ENCODE results near the gene KRTAP5-3.

The KRTAP5-3 gene

DNA sequence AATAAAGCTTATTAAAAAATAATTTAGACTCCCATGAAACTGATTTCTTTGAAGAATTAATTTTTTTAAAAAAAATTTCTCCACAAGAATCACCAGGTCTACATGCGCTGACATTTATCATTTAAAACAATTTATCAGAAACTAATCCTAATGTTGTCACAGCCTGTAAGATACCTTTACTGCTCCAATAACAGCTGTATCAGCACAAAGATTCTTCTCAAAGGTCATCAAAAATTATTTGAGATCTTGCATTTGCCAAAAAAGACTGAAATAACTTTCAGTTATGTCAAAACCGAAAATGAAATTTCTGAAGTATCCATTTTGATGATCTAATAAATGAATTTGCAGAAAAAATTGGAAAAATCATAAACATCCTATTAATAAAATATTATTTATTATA lies 29.4 kb upstream of the KRTAP5-3 start:
- no peak overlapping the region for H3K4me3 ChIP-seq (ENCODE audit: low read depth, low read length)
- in situ Hi-C loops (cut with HindIII; ENCODE audit: low sequenced_read_pairs), result no loop called here
- DNase-seq (ENCODE audit: low read depth, low spot score), result no peak
- TF ChIP-seq, protein P1, sequence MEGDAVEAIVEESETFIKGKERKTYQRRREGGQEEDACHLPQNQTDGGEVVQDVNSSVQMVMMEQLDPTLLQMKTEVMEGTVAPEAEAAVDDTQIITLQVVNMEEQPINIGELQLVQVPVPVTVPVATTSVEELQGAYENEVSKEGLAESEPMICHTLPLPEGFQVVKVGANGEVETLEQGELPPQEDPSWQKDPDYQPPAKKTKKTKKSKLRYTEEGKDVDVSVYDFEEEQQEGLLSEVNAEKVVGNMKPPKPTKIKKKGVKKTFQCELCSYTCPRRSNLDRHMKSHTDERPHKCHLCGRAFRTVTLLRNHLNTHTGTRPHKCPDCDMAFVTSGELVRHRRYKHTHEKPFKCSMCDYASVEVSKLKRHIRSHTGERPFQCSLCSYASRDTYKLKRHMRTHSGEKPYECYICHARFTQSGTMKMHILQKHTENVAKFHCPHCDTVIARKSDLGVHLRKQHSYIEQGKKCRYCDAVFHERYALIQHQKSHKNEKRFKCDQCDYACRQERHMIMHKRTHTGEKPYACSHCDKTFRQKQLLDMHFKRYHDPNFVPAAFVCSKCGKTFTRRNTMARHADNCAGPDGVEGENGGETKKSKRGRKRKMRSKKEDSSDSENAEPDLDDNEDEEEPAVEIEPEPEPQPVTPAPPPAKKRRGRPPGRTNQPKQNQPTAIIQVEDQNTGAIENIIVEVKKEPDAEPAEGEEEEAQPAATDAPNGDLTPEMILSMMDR (IDR thresholded peaks at IDR 0.05; ENCODE audit: low read depth, low read length), result no peak

DNA sequence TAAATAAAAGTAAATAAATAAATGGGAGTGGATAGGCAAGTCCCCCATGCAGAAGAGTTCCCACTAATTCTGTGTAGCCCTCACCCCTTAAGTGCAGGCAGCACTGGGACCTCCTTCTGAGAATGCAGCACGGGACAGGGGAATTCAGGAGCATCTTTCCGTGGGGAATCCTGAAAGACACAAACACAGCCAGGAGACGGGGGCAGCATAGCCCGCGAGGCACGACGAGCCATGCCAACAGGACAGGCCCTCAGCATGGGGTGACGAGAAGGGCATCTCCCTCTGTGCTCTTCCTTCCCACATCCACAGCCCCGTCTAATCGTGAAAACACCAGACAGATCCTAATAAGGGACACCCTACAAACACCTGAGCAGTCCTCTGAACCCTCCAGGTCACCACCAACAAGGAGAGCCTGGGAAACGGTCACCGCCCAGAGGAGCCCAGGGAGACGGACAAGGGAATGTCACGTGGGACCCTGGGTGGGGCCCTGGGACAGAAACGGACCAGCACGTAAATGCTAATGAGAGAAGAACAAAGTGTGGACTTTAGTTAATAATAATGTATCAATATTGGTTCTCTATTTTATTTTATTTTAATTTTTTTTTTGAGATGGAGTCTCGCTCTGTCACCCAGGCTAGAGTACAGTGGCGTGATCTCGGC lies 28.2 kb upstream of the KRTAP5-3 start:
- in situ Hi-C loops (cut with HindIII; ENCODE audit: low sequenced_read_pairs), result no loop called here
- H3K4me3 ChIP-seq (ENCODE audit: low read depth, low read length), result no peak overlapping the region
- TF ChIP-seq, protein P1 (IDR thresholded peaks at IDR 0.05; ENCODE audit: low read depth, low read length), result no peak
- DNase-seq (ENCODE audit: low read depth, low spot score), result no peak

GRCh38 chr11:1633864-1634263 lies 25.6 kb upstream of the KRTAP5-3 start:
- DNase-seq (ENCODE audit: low read depth, low spot score), result no peak
- TF ChIP-seq, protein P1 (IDR thresholded peaks at IDR 0.05; ENCODE audit: low read depth, low read length), result no peak
- in situ Hi-C loops (cut with HindIII; ENCODE audit: low sequenced_read_pairs), result no loop called here
- H3K4me3 ChIP-seq (ENCODE audit: low read depth, low read length), result no peak overlapping the region

DNA sequence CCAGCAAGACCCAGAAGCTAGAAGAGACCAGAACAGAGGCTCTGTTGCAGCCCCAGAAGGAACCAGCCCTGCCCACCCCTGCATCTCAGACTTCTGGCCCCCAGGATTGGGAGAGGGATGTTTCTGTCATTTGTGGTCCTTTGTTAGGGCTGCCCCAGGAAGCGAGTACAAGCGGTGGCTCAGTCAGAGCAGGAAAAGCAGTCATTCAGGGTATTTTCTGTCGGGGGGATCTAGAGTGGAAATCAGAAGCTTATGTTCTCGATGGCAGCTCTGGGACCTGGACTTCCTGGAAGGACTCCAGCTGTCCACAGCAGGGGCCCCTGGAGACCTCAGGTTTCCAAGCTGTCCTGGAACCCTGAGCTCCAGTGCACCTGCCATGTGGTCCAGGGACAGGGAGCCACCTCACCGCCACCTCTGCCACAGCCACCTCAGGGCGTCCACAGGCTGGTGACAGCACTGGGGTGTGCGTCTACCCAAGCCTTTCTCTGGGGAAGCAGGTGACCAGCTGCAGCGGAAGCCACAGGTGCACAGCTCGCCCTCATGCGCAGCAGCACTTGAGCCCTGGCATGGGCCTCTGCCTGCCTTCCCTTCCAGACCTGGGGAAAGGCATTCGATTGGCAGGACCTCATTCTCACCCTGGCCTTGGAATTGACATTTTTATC lies 23.9 kb upstream of the KRTAP5-3 start:
- in situ Hi-C loops (cut with HindIII; ENCODE audit: low sequenced_read_pairs), result no loop called here
- no peak overlapping the region for H3K4me3 ChIP-seq (ENCODE audit: low read depth, low read length)
- TF ChIP-seq, protein P1 (IDR thresholded peaks at IDR 0.05; ENCODE audit: low read depth, low read length), result no peak
- DNase-seq (ENCODE audit: low read depth, low spot score), result no peak

GRCh38 chr11:1631066-1631568 lies 22.9 kb upstream of the KRTAP5-3 start:
- in situ Hi-C loops (cut with HindIII; ENCODE audit: low sequenced_read_pairs), result no loop called here
- TF ChIP-seq, protein P1 (IDR thresholded peaks at IDR 0.05; ENCODE audit: low read depth, low read length), result no peak
- H3K4me3 ChIP-seq (ENCODE audit: low read depth, low read length), result no peak overlapping the region
- no peak for DNase-seq (ENCODE audit: low read depth, low spot score)

DNA sequence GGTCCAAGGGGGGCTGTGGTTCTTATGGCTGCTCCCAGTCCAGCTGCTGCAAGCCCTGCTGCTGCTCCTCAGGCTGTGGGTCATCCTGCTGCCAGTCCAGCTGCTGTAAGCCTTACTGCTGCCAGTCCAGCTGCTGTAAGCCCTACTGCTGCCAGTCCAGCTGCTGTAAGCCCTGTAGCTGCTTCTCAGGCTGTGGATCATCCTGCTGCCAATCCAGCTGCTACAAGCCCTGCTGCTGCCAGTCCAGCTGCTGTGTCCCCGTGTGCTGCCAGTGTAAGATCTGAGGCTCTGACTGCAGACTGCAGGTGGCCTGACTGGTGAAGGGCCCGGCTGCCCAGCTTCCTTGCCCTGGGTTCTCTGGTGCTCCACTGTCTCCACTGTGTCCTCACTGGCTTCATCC lies 22.0 kb upstream of the KRTAP5-3 start:
- in situ Hi-C loops (cut with HindIII; ENCODE audit: low sequenced_read_pairs), result no loop called here
- no peak overlapping the region for H3K4me3 ChIP-seq (ENCODE audit: low read depth, low read length)
- TF ChIP-seq, protein P1 (IDR thresholded peaks at IDR 0.05; ENCODE audit: low read depth, low read length), result no peak
- no peak for DNase-seq (ENCODE audit: low read depth, low spot score)

All from astrocyte of the spinal cord (primary cell).